HEK293 (cell line): Measurements from ENCODE around the gene ZNF865.

Source experiments
- CTCF ChIA-PET: fragments of 350-600 bp; formaldehyde crosslinking; extraction: SDS; loops from one replicate; lab custom pipeline; 2021; ENCODE audit warnings: antibody characterized with exemption; lab: Yijun Ruan, JAX
- POLR2A ChIA-PET: fragments of 300-600 bp; formaldehyde crosslinking; extraction: SDS; loops from one replicate; lab custom pipeline; 2020; ENCODE audit warnings: antibody characterized with exemption, inconsistent platforms; lab: Yijun Ruan, JAX
- H3K27ac ChIP-seq: fragments of 200-500 bp; sonication (Bioruptor generic); 2 replicates; pipeline ENCODE4 v1.5.1; 2014; ENCODE audit warnings: low read depth, low read length, control low read depth, inconsistent platforms; ENCODE audit errors: extremely low read depth
- H3K36me3 ChIP-seq, 2 experiments: fragments of 200-500 bp in 1 of 2; sonication (Bioruptor generic) in 1 of 2; 1 replicate in 1 of 2; 2 replicates in 1 of 2; pipeline ENCODE4 v1.5.1; 2014 to 2017; ENCODE audit warnings: inconsistent platforms in 2 of 2, low read length in 2 of 2; ENCODE audit not compliant: control insufficient read depth in 2 of 2, insufficient read depth in 1 of 2
- H3K4me1 ChIP-seq: fragments of 200-500 bp; sonication (Bioruptor generic); 2 replicates; pipeline ENCODE4 v1.5.1; 2014; ENCODE audit warnings: mild to moderate bottlenecking, low read length, inconsistent platforms; ENCODE audit not compliant: control insufficient read depth, insufficient read depth
- H3K4me3 ChIP-seq: 2 replicates; pipeline ENCODE4 v1.5.1; 2011; ENCODE audit warnings: low read depth, mild to moderate bottlenecking, control low read depth, low read length, moderate library complexity
- H3K9me3 ChIP-seq: fragments of 200-500 bp; sonication (Bioruptor generic); 2 replicates; pipeline ENCODE4 v1.5.1; 2014; ENCODE audit warnings: low read depth, low read length, inconsistent platforms; ENCODE audit not compliant: control insufficient read depth, insufficient read depth
- KLF9 ChIP-seq: fragments of 450-650 bp; formaldehyde crosslinking; IDR thresholded peaks from 2 replicates; pipeline ENCODE4 v1.5.1; 2016; ENCODE audit warnings: missing biosample characterization, missing genetic modification characterization, low read depth
- SALL2 ChIP-seq: fragments of 450-650 bp; formaldehyde crosslinking; IDR thresholded peaks from 2 replicates; pipeline ENCODE4 v1.5.0; 2017; ENCODE audit warnings: missing biosample characterization, mild to moderate bottlenecking, missing genetic modification characterization, borderline replicate concordance
- SP7 ChIP-seq: fragments of 450-650 bp; formaldehyde crosslinking; IDR thresholded peaks from 2 replicates; pipeline ENCODE4 v1.5.1; 2016; ENCODE audit warnings: missing biosample characterization, missing genetic modification characterization
- TRIM28 ChIP-seq: IDR thresholded peaks from 2 replicates; pipeline ENCODE4 v1.6.1; 2011; ENCODE audit warnings: low read length, control low read depth, borderline replicate concordance
- ZBTB17 ChIP-seq: fragments of 450-650 bp; formaldehyde crosslinking; IDR thresholded peaks from 2 replicates; pipeline ENCODE4 v1.5.1; 2016; ENCODE audit warnings: missing biosample characterization, missing genetic modification characterization
- ZNF114 ChIP-seq: fragments of 450-650 bp; formaldehyde crosslinking; IDR thresholded peaks from 2 replicates; pipeline ENCODE4 v1.5.0; 2017; ENCODE audit warnings: missing biosample characterization, missing genetic modification characterization
- ZNF2 ChIP-seq: fragments of 450-650 bp; formaldehyde crosslinking; IDR thresholded peaks from 2 replicates; pipeline ENCODE4 v1.5.1; 2016; ENCODE audit warnings: missing biosample characterization, missing genetic modification characterization
- ZNF248 ChIP-seq: fragments of 450-650 bp; formaldehyde crosslinking; IDR thresholded peaks from 2 replicates; pipeline ENCODE4 v1.5.1; 2017; ENCODE audit warnings: missing biosample characterization, missing genetic modification characterization
- ZNF26 ChIP-seq: fragments of 450-650 bp; formaldehyde crosslinking; IDR thresholded peaks from 2 replicates; pipeline ENCODE4 v1.5.1; 2016; ENCODE audit warnings: missing biosample characterization, missing genetic modification characterization
- ZNF266 ChIP-seq: fragments of 450-650 bp; formaldehyde crosslinking; IDR thresholded peaks from 2 replicates; pipeline ENCODE4 v1.5.1; 2016; ENCODE audit warnings: missing biosample characterization, missing genetic modification characterization, low read depth
- ZNF423 ChIP-seq: fragments of 450-650 bp; formaldehyde crosslinking; IDR thresholded peaks from 2 replicates; pipeline ENCODE4 v1.5.1; 2016; ENCODE audit warnings: missing biosample characterization, missing genetic modification characterization
- ZNF449 ChIP-seq: fragments of 450-650 bp; formaldehyde crosslinking; IDR thresholded peaks from 2 replicates; pipeline ENCODE4 v1.5.1; 2017; ENCODE audit warnings: missing biosample characterization, mild to moderate bottlenecking, missing genetic modification characterization, moderate library complexity
- ZNF488 ChIP-seq: fragments of 450-650 bp; formaldehyde crosslinking; IDR thresholded peaks from 2 replicates; pipeline ENCODE4 v1.5.1; 2016; ENCODE audit warnings: missing biosample characterization, missing genetic modification characterization
- ZNF514 ChIP-seq: fragments of 450-650 bp; formaldehyde crosslinking; IDR thresholded peaks from 2 replicates; pipeline ENCODE4 v1.5.1; 2016; ENCODE audit warnings: missing biosample characterization, missing genetic modification characterization
- ZNF558 ChIP-seq: fragments of 450-650 bp; formaldehyde crosslinking; IDR thresholded peaks from 2 replicates; pipeline ENCODE4 v1.5.1; 2016; ENCODE audit warnings: missing biosample characterization, missing genetic modification characterization
- ZNF707 ChIP-seq: fragments of 450-650 bp; formaldehyde crosslinking; IDR thresholded peaks from 2 replicates; pipeline ENCODE4 v1.5.1; 2016; ENCODE audit warnings: missing biosample characterization, missing genetic modification characterization
- ZNF768 ChIP-seq: fragments of 450-650 bp; formaldehyde crosslinking; IDR thresholded peaks from 2 replicates; pipeline ENCODE4 v1.5.1; 2018; ENCODE audit warnings: missing biosample characterization, mild to moderate bottlenecking, missing genetic modification characterization
- ZNF792 ChIP-seq: fragments of 450-650 bp; formaldehyde crosslinking; IDR thresholded peaks from 2 replicates; pipeline ENCODE4 v1.5.1; 2016; ENCODE audit warnings: missing biosample characterization, missing genetic modification characterization

The ZNF865 gene

GRCh38 chr19:55635334-55635717 is 29.9 kb downstream of the ZNF865 start:
- CTCF ChIA-PET = interaction anchor here (2.1 to 6.0 kb wide), 3 partner anchors 19 to 168 kb away, joined by 11 to 35 read pairs (median 26); partner anchors contain the start of gene U2AF2

GRCh38 chr19:55635856-55636440 is 30.5 kb downstream of the ZNF865 start:
- CTCF ChIA-PET = interaction anchor here (1.4 to 6.0 kb wide), 4 partner anchors 11 to 169 kb away, joined by 3 to 35 read pairs (median 8); no protein-coding TSS in a partner anchor
- H3K4me3 ChIP-seq = peak overlapping the region; percentile 82
- H3K4me1 ChIP-seq = peaks cover 17% of the 10 kb centered on the region
- no peak for TF ChIP-seq ZNF792
- TF ChIP-seq TRIM28 = no peak
- TF ChIP-seq ZNF2 (tag by site-specific recombination) = no peak
- no peak for TF ChIP-seq SP7 (tag by site-specific recombination)
- no peak for TF ChIP-seq ZNF768 (tag by site-specific recombination)
- no peak for TF ChIP-seq ZNF449
- no peak for TF ChIP-seq ZNF514 (tag by site-specific recombination)
- peaks cover 5 to 11% of the 10 kb centered on the region in 2 experiments; a peak in 2 of 3 replicates for H3K36me3 ChIP-seq
- H3K27ac ChIP-seq = peak overlapping the region; percentile 57; the same call in 1 of the 2 replicates
- no peaks in the 10 kb centered on the region for H3K9me3 ChIP-seq
- POLR2A ChIA-PET = interaction anchor here (0.8 to 2.1 kb wide), 4 partner anchors 10 to 19 kb away, joined by 3 to 10 read pairs (median 4); partner anchors contain the start of genes U2AF2 and ZNF784

More at GRCh38 chr19:55635334-55635717, 29.9 kb downstream of the ZNF865 start:
- POLR2A ChIA-PET = interaction anchor here (0.7 to 4.2 kb wide), 7 partner anchors 8 to 180 kb away, joined by 4 to 22 read pairs (median 7); partner anchors contain the start of genes U2AF2, ZNF581 and ZNF784
- H3K4me3 ChIP-seq = peak overlapping the region; percentile 82
- H3K36me3 ChIP-seq = peaks cover 5 to 11% of the 10 kb centered on the region in 2 experiments; a peak in 2 of 3 replicates
- no peaks in the 10 kb centered on the region for H3K9me3 ChIP-seq
- TF ChIP-seq ZNF26 (tag by site-specific recombination) (no peak), ZNF266 (no peak), SALL2 (tag by site-specific recombination) (no peak), SP7 (tag by site-specific recombination) (no peak), ZNF707 (no peak), ZNF488 (no peak)
- peaks cover 17% of the 10 kb centered on the region for H3K4me1 ChIP-seq
- peak overlapping the region; percentile 57 for H3K27ac ChIP-seq

- Histone ChIP-seq H3K27ac (no peak overlapping the region), H3K9me3 (no peaks in the 10 kb centered on the region), H3K4me1 (peaks cover 17% of the 10 kb centered on the region), H3K4me3 (no peak overlapping the region), H3K36me3 (peaks cover 5 to 11% of the 10 kb centered on the region in 2 experiments; a peak in 2 of 3 replicates)
- TF ChIP-seq KLF9 (tag by site-specific recombination) (no peak), ZNF423 (no peak), ZNF114 (tag by site-specific recombination) (no peak), ZNF558 (no peak), ZBTB17 (tag by site-specific recombination) (no peak), ZNF248 (no peak)
- CTCF ChIA-PET = interaction anchor here (0.9 to 6.0 kb wide), 9 partner anchors 9 to 477 kb away, joined by 3 to 35 read pairs (median 6); partner anchors contain the start of genes U2AF2 and ZNF784
- POLR2A ChIA-PET = interaction anchor here (0.8 to 2.1 kb wide), 5 partner anchors 9 to 160 kb away, joined by 3 to 10 read pairs (median 4); partner anchors contain the start of genes U2AF2, ZNF628 and ZNF784
Observed at GRCh38 chr19:55636723-55637122, 31.3 kb downstream of the ZNF865 start.
